GM10266 (cell line): ENCODE results near the gene EZR.

Experiments
- DNase-seq: peaks from one replicate; pipeline ENCODE4 v3.0.0; 2012; ENCODE audit errors: extremely low spot score
- CTCF ChIP-seq: IDR thresholded peaks from 2 replicates; pipeline ENCODE4 v1.5.1; 2012; ENCODE audit warnings: mild to moderate bottlenecking, low read depth; ENCODE audit not compliant: control insufficient read depth, insufficient read depth; ENCODE audit errors: missing control alignments

EZR gene

DNA sequence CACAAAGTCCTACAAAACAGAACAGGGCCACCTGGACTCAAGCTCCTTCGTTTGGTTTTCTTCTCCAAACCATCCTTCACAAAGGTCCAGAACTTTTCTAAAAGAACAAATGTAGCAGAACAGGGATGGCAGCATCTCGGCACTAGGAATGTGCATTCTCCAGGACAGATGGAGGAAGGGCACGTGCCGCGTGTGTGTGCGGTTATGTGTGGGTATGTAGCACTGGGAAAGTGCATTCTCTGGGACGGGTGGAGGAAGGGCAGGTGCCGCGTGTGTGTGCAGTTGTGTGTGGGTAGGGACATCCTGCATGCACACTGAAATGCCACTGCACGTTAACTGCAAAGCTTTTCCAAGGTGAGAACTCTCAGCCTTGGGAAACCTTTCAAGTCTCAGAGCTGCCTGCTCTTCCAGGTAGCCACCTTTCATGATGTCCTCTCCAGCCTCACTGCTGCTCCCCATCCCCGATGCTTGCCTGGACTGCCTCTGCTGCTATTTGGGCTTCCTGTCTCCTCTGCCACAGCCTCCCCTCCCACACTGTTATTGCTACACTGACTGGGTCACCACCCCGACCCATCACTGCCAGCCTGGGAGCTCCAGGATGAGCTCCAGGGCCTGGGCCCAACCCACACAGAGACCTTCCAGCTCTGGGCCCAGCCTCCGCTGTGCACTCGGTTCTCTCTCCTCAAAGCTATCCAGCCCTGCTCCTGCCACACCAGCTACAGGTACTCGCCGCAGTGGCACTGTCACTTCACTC is 47.6 kb downstream of the EZR start:
- no peak for DNase-seq
- no peak for TF ChIP-seq CTCF

DNA sequence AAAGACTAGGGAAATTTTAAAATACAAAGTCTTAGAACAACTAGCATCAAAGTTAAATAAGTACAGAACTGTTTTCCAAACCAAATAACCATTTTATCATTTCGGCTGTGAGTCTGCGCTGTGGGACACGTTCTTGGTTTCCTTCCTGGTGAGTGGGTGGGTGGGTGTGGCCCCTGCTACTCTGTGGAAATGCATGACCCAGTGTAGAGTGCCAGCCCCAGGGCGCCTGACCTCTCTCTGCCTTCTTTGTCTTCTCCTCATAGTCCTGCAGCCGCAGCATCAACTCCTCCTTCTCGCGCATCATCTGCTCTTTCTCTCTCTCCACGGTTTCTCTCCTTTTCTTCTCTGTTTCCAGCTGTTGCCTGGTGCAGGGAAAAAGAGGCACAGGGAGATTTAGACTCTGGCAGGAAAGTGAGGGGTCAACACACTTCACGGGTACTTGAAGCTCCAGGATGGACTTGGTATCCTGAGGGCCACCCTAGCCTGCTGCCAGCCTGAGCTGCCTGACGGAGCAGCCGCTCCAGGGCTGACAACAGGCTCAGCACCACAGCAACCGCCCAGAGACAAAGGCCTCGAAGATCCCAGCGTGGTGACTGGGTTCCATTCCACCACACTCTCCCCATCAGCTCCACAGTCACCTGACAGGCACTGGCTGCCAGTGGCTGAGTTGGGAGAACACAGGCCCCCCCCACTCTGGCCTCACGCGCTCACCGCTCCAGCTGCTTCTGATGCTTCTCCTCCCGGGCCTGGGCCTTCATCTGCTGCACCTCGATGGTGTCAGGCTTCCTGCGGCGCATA is 48.4 kb downstream of the EZR start:
- no peak for DNase-seq
- no peak for TF ChIP-seq CTCF

- no peak for TF ChIP-seq CTCF
- DNase-seq = no peak
Observed at GRCh38 chr6:158769771-158770432, 49.3 kb downstream of the EZR start.

GRCh38 chr6:158769234-158769770 is 49.9 kb downstream of the EZR start:
- DNase-seq = no peak
- TF ChIP-seq CTCF = no peak

- no peak for DNase-seq
- TF ChIP-seq CTCF = no peak
Observed at GRCh38 chr6:158768436-158768835, 50.7 kb downstream of the EZR start.

- no peak for TF ChIP-seq CTCF
- DNase-seq = no peak
Observed at GRCh38 chr6:158767709-158768108, 51.5 kb downstream of the EZR start.
